Measurements from ENCODE around the gene APCDD1L. TPM values are rescaled to one million over a fixed set of nuclear protein-coding genes. Genes with fewer than 3 reads are reported as not detected.

Gene APCDD1L
- total RNA-seq, 1 donor from 2014 or later = 5.1 TPM

- H3K4me3 ChIP-seq (ENCODE audit: low read depth, low read length) = no peak overlapping the region
- no peaks in the 10 kb centered on the region for H3K36me3 ChIP-seq (ENCODE audit: control insufficient read depth, insufficient read depth, low read length)
- H3K27me3 ChIP-seq (ENCODE audit: control insufficient read depth, insufficient read depth, low read length) = no peaks in the 10 kb centered on the region
- TF ChIP-seq CTCF (IDR thresholded peaks at IDR 0.05; ENCODE audit: insufficient read depth, low read length, poor library complexity, severe bottlenecking) = no peak
- no peak for DNase-seq (ENCODE audit: low read depth)
Measured at GRCh38 chr20:58461104-58461503, 54.1 kb downstream of the APCDD1L start.

- Histone ChIP-seq H3K36me3 (ENCODE audit: control insufficient read depth, insufficient read depth, low read length) (no peaks in the 10 kb centered on the region), H3K27me3 (ENCODE audit: control insufficient read depth, insufficient read depth, low read length) (no peaks in the 10 kb centered on the region), H3K4me3 (ENCODE audit: low read depth, low read length) (no peak overlapping the region)
- DNase-seq (ENCODE audit: low read depth) = no peak
- no peak for TF ChIP-seq CTCF (IDR thresholded peaks at IDR 0.05; ENCODE audit: insufficient read depth, low read length, poor library complexity, severe bottlenecking)
Measured at GRCh38 chr20:58459058-58459750, 56.0 kb downstream of the APCDD1L start.

- TF ChIP-seq CTCF (IDR thresholded peaks at IDR 0.05; ENCODE audit: insufficient read depth, low read length, poor library complexity, severe bottlenecking) = no peak
- no peak for DNase-seq (ENCODE audit: low read depth)
- H3K36me3 ChIP-seq (ENCODE audit: control insufficient read depth, insufficient read depth, low read length) = no peaks in the 10 kb centered on the region
Measured at GRCh38 chr20:58458342-58459057, 56.7 kb downstream of the APCDD1L start.

GRCh38 chr20:58457083-58457695 is 58.0 kb downstream of the APCDD1L start:
- H3K4me3 ChIP-seq (ENCODE audit: low read depth, low read length) = no peak overlapping the region
- H3K36me3 ChIP-seq (ENCODE audit: control insufficient read depth, insufficient read depth, low read length) = no peaks in the 10 kb centered on the region
- DNase-seq (ENCODE audit: low read depth) = peak; percentile 16
- no peak for TF ChIP-seq CTCF (IDR thresholded peaks at IDR 0.05; ENCODE audit: insufficient read depth, low read length, poor library complexity, severe bottlenecking)
- no peaks in the 10 kb centered on the region for H3K27me3 ChIP-seq (ENCODE audit: control insufficient read depth, insufficient read depth, low read length)

More at GRCh38 chr20:58458342-58459057, 56.7 kb downstream of the APCDD1L start:
- no peaks in the 10 kb centered on the region for H3K27me3 ChIP-seq (ENCODE audit: control insufficient read depth, insufficient read depth, low read length)
- H3K4me3 ChIP-seq (ENCODE audit: low read depth, low read length) = no peak overlapping the region

GRCh38 chr20:58454460-58454859 is 60.7 kb downstream of the APCDD1L start:
- H3K27me3 ChIP-seq (ENCODE audit: control insufficient read depth, insufficient read depth, low read length) = no peaks in the 10 kb centered on the region
- no peak overlapping the region for H3K4me3 ChIP-seq (ENCODE audit: low read depth, low read length)
- no peaks in the 10 kb centered on the region for H3K36me3 ChIP-seq (ENCODE audit: control insufficient read depth, insufficient read depth, low read length)
- TF ChIP-seq CTCF (IDR thresholded peaks at IDR 0.05; ENCODE audit: insufficient read depth, low read length, poor library complexity, severe bottlenecking) = no peak
- DNase-seq (ENCODE audit: low read depth) = no peak

Data from kidney epithelial cell (primary cell).